Activated CD4-positive, alpha-beta T cell treated with anti-CD3 and anti-CD28 coated beads, Interleukin-2, amount 50 U/mL, for 4 hours (primary cell): ENCODE results near the gene PANX3.
A peak's percentile ranks its signal among the peaks of the same experiment; 100 is the strongest.

Source experiments
- DNase-seq, 2 experiments: peaks; one replicate each; pipeline ENCODE4 v3.0.0-alpha.2; 2020

PANX3 gene

DNA sequence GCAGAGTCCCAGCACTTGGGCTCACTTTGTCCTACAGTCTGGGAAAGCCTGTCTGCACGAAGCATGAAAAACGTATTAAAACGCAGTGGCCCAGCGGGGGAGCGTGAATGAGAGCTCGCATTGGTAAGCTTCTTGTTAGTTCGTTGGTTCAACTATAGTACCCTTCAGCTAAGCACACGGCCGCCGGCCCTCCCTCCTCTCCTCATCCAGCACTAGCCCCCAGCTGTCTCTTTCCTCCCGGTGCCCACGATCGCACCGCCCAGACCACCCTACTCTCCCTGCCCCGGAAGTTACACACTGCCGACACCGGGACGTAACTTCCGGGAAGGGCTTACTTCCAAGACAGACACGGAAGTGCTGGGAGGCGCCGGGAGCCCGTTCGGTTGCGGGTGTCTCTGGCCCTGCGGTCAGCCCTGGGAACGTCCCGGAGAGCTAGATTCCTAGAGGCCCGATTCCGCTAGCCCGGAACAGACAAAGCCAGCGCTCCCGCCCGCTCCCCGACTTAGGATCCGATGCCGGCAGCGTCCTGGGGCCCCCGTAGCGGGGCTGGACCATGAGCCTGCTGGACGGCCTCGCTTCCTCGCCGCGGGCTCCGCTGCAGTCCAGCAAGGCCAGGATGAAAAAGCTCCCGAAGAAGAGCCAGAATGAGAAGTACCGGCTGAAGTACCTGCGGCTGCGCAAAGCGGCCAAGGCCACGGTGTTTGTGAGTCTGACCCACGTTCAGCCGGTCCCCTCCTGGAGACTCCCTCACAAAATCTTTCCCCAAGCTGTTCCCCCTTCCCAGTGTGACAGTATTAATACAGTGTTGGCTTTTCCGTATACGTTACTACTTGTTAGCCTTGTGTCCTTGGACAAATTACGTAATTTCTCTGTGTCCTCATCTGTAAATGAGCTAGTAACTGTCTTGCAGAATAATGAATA is 11.6 kb downstream of the PANX3 start, which contains the start of gene TBRG1:
Gene TBRG1, plus strand, starts transcription at position 334 of the 921 bp plus-strand sequence. Its CDS starts 220 bp downstream, at position 554.
- peak; percentile 71 to 75 for DNase-seq

DNA sequence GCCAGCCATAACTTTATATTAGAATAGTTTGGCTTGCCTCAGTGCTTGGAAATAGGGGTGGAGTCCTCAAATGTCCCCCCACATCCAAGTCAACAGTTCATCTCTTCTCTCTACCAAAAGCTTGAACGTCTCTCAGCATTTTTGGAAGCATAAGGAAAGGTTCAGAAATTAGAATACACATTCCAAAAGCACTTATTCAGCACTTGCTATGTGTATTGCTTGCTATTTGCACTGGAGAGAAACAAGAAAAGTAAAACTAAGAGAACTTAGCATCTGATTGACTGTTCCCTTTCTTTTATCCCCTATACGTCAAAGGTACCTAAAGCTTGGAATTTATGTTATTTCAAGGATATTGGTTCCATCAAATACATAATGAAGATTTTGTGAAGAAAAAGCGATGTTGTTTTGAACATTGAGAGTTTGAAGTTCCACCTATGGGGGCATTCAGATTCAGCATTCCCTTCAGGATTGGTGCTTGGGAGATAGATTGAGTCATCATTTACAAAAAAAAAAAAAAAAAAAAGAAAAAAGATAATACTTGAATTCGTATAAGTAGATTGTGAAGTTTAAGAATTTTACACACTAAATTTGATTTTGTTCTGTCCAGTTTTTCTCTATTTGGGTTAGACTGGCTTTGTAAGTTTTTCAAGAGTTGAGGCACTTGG is 12.8 kb downstream of the PANX3 start:
- no peak for DNase-seq

DNA sequence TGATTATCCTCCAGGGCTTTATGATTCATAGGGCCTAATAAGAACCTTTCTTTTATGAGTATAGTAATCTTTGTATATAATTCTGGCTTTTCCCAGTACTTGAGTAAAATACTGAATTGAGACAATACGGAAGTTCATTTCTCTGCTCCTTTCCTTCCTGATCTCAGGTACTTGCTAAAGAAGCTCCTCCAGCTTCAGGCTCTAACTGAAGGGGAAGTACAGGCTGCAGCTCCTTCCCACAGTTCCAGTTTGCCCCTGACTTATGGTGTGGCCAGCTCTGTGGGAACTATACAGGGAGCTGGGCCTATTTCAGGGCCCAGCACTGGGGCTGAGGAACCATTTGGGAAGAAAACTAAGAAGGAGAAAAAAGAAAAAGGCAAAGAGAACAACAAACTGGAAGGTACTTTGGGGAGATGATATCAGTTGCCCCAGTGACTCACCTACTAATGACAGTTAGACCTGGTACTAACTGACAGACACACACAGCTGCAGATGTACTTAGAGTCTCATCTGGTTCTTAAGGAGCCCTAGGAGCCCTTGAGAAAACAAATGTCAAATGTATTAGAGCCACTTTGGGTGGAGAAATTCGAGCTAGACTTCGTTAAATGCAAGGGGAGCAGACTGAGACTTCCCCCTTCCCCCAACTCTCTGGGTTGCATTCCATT is 14.4 kb downstream of the PANX3 start:
- DNase-seq = no peak

DNA sequence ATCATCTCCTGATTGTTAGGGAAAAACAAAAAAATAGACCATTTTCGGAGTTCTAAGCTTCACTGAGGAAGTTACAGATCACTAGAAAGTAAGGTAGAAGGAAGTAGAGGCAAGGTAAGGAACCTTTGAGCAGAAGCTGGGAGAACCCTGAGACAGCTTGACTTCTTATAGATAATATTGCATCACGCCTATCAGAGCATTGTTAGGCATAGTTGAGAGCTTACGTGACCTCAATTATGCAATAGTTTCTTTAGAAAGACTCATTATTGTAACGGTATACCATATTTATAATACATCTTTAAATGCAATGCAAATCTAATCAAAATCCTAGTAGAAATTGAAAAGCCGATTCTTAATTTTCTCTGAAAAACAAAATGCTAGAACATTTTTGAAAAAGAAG is 16.3 kb downstream of the PANX3 start:
- no peak for DNase-seq

DNA sequence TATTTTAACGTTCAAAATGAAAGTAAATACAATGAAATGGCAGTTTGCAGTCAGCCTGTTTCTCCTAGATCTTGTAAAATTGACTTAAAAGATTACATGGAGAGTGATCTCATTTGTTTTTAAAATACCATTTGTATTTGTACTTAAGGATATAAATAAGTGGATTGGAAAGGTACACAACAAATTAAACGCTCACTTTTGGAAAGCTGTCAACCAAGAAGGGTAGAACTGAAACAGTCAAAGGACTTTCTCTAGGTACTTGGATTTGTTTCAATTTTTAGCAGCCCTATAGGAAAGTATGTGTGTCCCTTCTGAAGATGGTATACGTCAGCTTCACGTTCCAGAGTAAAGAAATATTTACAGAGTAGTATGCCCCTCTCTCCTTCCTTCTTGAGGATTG is 18.7 kb downstream of the PANX3 start:
- DNase-seq = no peak

DNA sequence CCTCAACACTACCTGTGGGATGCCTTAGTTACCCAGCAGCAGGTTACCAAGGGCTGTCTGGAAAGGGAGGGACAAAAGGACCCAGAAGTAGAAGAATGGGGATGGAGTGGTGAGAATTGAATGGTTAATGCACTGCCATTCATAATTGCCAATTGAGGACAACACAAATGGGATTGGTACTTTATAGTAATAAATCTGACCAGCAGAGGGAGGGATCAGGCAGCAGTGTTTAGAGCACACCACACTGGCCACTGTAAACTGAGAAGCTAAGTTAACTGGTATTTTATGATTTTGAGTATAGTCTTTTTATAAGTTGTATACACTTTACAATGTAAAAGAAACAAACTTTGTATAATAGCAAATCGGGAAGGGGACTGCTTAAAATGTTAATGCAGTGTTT is 22.1 kb downstream of the PANX3 start:
- no peak for DNase-seq

DNA sequence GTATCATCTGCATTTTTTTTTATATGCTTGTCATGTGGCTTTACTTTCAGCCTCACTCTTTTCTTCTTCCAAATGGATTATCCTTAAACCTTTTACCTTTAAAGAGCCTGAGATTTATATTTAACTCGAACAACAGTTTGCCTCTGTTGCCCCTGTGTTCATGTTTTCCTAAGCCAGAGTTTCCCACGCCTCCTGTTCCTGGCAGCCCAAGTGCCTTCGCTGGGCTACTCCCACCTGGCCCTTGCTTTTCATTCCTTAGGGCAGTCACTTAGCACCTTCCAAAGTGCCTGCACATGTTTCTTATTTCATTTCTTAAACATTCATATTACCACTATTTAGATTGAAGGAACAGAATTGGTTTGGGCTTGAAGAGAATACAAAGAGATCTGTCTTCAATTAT is 24.7 kb downstream of the PANX3 start:
- DNase-seq = no peak

DNA sequence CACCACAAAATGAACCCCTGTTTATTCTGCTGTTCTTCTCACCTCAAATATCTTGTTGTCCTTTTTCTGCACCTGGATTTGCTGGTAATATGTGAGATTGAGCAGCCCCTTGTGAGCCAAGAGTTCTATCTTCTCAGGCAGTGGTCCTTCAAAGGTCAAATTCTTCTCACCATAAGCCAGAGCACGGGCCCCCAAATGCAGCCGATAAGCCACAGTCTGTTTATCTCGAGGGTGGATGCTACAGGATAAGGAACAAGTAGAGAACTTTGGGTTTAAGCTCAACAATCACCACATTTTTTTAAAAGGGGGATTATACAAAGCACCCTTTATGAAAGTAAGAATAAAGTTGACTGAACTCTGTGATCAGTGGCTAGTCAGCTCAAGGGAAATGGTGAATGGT is 27.3 kb downstream of the PANX3 start:
- DNase-seq = no peak

DNA sequence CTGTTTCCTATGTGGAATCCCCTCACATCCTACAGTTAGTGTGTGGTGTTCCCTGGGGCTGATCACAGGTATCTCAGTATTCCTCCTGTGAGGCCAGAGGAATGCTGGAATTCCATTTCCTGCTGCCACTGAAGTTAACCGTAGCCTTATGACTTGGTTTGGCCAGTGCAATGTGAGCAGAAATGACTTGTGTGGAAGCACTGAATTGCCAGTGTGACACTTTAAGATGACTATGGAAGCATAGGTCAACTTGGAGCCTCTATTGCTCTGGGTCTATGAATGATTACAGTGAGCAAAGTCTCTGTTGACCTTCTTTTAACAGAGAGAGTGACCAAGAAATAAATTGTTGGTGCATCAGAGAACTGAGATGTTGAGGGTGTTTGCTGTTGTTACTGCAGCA is 28.0 kb downstream of the PANX3 start:
- no peak for DNase-seq

DNA sequence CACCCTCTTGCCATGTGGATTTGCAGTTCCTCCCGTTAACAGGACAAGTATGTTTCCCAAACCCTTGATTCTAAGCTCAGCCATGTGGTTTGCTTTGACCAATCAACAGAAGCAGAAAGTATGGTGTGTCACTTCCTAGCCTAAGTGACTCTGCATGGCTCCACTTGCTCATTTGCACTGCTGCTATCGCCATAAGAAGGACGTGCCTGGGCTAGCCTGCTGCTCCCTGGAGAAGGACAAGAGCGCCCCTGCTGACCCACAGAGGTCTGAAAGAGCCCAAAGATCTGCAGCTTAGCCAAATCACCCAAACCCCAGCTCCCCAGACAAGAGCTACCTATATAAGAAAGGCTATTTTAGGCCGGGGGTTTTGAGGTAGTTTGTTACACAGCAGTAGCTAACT is 29.4 kb downstream of the PANX3 start:
- DNase-seq = no peak

DNA sequence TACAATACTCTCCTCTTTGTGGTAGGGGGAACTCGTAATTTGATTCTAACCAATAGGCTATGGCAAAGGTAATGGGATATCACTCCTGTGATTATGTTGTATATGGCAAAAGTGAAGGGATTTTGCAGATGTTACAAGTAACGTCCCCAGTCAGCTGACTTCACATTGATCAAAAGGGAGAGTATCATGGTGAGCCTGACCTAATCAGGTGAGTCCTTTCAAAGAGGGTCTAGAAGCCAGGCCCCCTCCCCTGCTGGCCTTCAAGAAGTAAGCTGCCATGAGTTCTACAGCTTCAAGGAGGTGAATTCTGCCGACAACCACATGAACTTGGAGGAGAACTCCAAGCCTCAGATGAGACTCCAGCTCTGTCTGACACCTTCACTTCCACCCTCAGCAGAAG is 31.4 kb downstream of the PANX3 start:
- no peak for DNase-seq

DNA sequence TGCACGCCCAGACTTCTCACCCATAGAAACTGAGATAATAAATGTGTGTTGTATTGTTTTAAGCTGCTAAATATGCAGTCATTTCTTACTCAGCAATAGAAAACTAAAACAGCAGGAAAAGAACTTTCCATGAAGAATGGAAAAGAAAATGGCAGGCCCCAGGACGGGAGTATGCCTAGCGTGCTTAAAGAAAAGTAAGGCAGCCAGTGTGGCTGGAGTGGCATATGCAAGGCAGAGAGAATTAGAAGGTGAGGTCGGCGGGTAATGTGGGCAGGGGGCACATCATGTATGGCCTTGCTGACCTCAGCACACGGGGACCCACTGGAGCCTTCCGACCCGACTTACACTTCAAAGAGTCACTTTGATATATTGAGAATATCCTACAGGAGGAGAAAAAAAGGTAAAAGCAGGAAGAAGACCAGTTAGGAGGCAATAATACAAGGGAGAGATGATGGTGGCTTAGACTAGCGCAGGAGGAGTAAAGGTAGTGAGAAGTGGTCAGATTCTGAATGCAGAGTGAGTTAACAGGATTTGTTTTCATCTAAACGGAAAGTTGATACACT is 31.9 kb downstream of the PANX3 start:
- no peak for DNase-seq

DNA sequence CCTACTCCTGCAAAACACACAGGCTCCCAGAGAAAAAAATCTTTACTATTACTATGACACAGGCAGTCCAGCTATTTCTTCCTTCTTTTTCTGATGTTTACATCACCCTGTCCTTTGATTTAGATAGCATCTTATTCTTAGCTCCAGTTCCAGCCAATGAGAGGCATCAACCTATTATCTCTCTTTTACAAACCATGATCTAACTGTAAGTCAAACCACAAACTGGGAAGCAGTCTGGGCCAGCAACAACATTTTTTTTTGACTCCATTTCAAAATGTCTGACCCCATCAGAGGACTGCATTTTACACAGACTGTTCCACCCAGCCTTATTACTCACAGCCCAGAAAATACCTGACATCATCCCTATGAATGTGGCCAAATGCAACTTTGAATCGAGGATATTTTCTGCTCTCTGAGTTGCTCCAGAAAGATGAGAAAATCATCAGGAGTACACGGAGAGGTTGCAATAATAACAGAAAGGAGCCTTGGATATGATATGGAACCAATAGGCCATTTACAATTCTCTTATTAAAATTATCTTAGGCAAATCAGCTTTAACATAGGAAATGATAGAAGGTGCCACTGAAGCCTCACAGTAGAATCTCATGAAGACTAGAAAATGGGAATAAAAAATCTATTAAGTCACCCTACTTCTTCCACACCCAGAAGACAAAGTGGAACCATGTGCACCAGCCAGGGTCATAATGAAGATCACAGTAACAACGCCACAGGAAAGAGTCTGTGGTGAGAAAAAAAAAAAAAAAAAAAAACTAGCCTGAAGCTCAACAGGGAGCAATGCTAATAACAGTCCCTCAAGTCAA is 32.6 kb downstream of the PANX3 start:
- DNase-seq = no peak

DNA sequence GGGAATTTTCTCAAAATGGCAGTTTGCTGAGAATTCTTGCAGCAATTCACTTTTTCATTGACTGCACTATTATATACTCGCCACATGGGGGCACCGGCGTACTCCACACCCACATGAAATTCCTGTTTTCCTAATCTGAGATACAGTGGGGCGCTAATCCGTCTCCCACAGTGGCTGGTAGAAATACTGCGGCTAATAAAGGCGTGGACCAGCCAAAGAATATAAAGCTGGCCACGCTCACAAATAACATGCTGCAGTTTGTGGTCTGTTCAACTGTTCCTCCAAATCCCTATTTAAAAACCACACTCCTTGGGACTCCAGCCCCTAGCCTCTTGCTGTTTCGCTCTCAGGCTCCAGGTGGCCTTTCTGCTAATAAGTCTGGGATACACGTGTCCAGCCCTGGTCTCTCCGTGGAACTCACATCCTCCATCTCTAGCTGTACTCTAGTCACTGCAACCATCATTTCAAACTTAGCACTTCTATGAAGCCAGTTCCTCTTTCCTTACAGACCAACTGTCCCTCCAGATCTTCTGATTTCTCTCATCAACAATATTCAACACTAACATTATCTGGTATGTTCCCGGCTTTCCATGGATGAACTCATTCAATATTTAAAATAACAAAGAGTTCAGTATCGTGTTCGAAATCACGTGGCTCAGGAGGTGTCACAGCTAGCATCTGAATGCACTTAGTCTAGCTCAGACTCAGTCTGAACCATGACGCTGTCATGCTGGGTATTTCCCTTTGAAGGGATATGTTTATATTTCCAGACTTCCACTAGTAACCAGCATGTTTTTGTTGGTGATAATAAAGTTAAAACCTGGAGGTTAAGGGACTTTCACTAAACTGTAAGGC is 33.4 kb downstream of the PANX3 start:
- DNase-seq = peak in 1 of 2 experiments; percentile 3

DNA sequence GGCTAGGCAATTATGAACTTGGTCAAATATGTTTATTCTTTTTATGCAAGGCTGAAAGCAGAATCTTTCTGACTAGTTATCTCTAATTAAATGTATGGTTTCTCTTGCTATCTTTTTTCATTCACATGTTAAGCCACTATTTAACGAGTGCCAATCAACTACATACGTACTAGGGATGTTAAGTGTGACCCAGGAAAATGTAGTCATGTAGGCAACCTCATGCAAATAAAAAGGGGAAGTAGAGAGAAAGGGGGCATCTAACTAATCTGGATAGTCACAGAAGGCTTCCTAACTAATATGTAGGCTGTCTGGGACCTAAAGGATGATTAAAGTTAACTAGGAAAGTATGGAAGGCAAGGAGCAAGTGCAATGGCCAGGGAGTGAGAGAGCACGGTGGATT is 34.9 kb downstream of the PANX3 start:
- DNase-seq = no peak

DNA sequence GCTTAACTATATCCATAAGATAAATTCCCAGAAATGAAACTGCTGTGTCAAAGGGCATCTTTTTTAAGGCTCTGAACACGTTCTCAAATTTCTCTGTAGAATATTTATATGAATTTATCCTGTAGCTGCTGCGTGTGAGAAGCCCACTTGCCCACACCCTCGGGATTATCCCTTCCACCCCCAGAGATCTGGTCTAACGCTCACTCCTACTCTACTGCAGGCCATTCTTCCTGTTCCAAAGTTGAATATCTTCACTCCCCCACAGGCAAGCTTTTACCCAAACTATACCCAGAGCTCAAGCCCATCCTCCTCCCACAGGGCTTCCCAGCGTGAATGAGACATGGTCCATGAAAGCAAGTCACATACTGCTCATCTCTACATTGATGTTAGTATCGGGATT is 37.4 kb downstream of the PANX3 start:
- no peak for DNase-seq

DNA sequence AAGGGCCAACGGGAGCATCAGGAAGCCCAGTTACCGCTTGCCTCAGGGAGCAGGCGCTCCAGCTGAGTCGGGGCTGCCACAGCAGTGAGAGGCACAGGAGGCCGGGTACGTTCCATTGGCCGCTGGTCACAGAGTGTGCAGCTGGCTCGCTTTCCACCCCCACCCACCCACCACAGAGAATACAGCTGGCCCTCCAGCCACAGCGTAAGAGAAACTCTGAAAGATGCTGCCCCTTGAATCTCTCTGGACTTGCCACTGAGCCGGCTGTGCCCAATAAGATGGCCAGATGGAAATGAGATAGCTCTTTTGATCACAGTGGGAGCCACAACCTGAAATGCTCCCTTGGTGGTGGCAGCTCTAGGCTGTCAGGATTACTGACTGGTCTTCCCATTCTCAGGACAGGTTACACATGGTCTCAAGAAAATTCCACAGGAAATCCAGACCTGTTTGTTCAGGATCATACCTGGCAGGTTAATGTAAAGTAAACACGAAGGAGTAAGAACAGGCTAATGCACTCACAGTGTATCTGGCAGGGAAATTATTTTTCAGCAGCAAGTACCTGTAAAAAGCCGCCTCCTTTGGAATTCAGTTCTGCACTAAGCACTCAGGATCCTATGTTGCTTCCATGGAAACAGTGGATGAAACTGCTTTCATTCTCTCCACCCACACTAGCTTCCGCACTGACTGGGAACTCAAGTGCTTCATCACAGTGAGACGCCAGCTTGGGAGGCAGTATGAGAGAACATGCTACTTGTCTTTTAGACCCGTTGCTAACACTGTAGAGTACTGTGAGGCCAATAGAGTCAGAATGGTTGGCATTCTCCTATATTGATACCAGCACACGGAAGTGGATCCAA is 45.8 kb downstream of the PANX3 start:
- DNase-seq = no peak

DNA sequence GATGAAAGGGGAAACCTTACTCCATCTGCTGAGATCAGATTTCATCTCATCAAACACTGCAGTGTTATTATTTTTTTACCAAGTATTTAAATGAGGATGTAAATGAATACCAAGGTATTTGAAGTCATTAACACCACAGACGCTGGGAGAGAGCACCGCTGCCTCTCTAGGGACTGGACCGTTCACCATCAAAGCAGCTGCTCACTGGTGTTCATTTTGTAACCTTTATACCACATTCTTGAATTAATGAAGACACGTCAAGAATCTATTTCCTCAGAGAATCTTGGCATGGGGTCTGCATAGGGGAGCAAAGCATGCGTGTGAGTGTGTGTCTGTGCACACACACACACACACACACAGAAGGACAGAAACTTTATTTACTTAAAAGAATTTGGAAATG is 46.7 kb downstream of the PANX3 start:
- DNase-seq = no peak

DNA sequence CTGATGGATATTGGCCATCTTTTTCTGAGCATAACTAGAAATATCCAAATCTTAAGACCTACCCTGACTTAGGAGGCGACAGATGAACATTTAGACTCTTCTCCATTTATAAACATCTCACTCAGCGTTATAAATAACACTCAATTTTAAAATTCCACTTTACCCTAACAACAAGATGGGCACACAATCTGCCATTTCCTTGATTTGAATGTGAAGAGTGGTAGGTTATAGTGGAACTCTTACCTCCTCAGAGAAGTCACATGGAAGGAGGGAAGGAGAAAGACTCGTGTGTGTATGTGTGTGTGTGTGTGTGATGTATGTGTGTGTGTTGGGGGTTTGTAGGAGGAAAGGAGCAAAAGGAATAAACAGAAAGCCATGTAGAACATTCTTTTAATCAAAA is 47.3 kb downstream of the PANX3 start:
- DNase-seq = no peak

DNA sequence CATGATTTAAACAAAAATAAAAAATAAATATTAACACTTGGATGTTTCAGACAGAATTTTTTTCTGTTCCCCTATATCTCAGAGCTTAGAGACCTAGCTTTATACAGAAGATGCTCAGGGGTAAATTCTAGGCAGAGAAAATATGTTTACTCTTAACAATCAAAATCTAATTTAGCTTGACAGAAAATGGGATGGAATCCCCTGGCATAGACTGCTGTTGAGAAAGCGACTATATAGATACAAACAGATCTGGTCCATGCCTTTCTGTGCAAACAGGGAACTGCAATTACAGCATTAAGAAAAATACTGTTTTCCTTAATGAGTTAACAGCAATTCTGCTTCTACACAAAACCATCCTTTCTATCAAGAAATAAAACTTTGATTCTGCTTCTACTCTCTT is 47.8 kb downstream of the PANX3 start:
- DNase-seq = no peak

DNA sequence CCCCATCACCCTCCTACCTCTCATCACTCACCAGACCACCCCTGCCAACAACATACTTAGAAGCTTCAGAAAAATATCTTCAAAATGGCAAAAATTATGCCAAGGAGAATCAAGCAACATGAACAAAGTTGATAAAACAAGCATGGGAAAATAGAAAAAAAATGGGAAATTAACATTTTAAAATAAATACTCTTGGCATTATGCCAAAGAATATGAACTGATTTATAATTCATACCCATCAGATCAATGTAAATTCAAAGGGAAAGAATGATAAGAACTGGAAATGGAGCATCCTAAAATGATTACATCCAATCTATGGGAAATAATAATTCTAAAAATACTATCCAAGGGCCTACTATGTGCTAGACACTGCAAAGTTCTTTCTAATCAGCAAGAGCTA is 50.3 kb downstream of the PANX3 start:
- DNase-seq = no peak
